Natural killer cell (primary cell): ENCODE results near the gene RAD51B. TPM values are rescaled to one million over a fixed set of nuclear protein-coding genes. Genes with fewer than 3 reads are reported as not detected.

Experiments used
- ATAC-seq, 3 donors: fragments of 150-1000 bp in 2 of 3; fragments of 200-7000 bp in 1 of 3; cut with Tn5 transposase; 1 replicate in 1 of 3; 2 replicates in 2 of 3; pipeline ENCODE4 v1.10.0; 2021; ENCODE audit warnings: mild to moderate bottlenecking in 2 of 3, moderate library complexity in 2 of 3
- DNase-seq, 2 donors: peaks; one replicate each; pipeline versions ENCODE4 v3.0.0 to v3.0.0-alpha.2; 2013 to 2021; ENCODE audit warnings: mixed read lengths in 1 of 2
- H3K27ac ChIP-seq: one replicate; pipeline ENCODE4 v1.5.1; 2013; ENCODE audit warnings: mild to moderate bottlenecking, low read length
- H3K27me3 ChIP-seq: one replicate; pipeline ENCODE4 v1.6.1; 2013; ENCODE audit warnings: low read length; ENCODE audit not compliant: control insufficient read depth, insufficient read depth
- H3K36me3 ChIP-seq: one replicate; pipeline ENCODE4 v1.6.1; 2013; ENCODE audit warnings: low read length; ENCODE audit not compliant: control insufficient read depth, insufficient read depth
- H3K4me1 ChIP-seq: one replicate; pipeline ENCODE4 v1.6.1; 2013; ENCODE audit warnings: low read length; ENCODE audit not compliant: control insufficient read depth, insufficient read depth
- H3K4me3 ChIP-seq: one replicate; pipeline ENCODE4 v1.5.1; 2013; ENCODE audit warnings: low read length
- H3K9me3 ChIP-seq: one replicate; pipeline ENCODE4 v1.6.1; 2013; ENCODE audit warnings: low read length; ENCODE audit not compliant: control insufficient read depth, insufficient read depth
- H3K27ac Mint-ChIP-seq, 2 donors: one replicate each; pipeline ENCODE4 v1.8.0; 2022; ENCODE audit warnings: mild to moderate bottlenecking in 2 of 2, mixed read lengths in 2 of 2, moderate library complexity in 1 of 2
- H3K27me3 Mint-ChIP-seq, 2 donors: one replicate each; pipeline ENCODE4 v1.8.0; 2022; ENCODE audit warnings: low read depth in 2 of 2, mixed read lengths in 2 of 2
- H3K36me3 Mint-ChIP-seq: one replicate; pipeline ENCODE4 v1.8.0; 2022; ENCODE audit warnings: mixed read lengths
- H3K4me1 Mint-ChIP-seq, 2 donors: one replicate each; pipeline ENCODE4 v1.8.0; 2022; ENCODE audit warnings: mixed read lengths in 2 of 2
- H3K4me3 Mint-ChIP-seq: one replicate; pipeline ENCODE4 v1.8.0; 2022; ENCODE audit warnings: mild to moderate bottlenecking, moderate library complexity, mixed read lengths
- H3K9me3 Mint-ChIP-seq, 2 donors: one replicate each; pipeline ENCODE4 v1.8.0; 2022; ENCODE audit warnings: mixed read lengths in 2 of 2
- CTCF ChIP-seq: fragments of 200-600 bp; IDR thresholded peaks from one replicate; pipeline ENCODE4 v1.8.0; 2022; ENCODE audit warnings: antibody characterized with exemption
- WGBS: methylation state at CpG from one replicate; pipeline ENCODE4 v1.1.7; 2013; ENCODE audit warnings: missing lambda C conversion rate; ENCODE audit not compliant: insufficient coverage; 5-methylcytosine and 5-hydroxymethylcytosine counted together
- intact Hi-C: fragments of 100-400 bp; cut with micrococcal nuclease; formaldehyde crosslinking; loops from one replicate; pipeline ENCODE4 v1.14.2; 2022
- total RNA-seq, 4 donors: library from RNA; stranded (reverse); fragments of 120-200 nt in 1 of 4; gene quantifications; one replicate each; pipeline versions ENCODE4 v1.2.3 to v1.2.4, GENCODE V29; 2013 to 2022

Gene RAD51B
- total RNA-seq, 3 donors from 2014 or later (not counting 1 experiment from before 2014, with no cell fraction given): 28.1 to 37.6 (median 28.6) TPM

GRCh38 chr14:68674538-68675232, 855.1 kb downstream of the RAD51B start:
- TF ChIP-seq CTCF: no peak
- Mint-ChIP-seq H3K4me3 (no peak overlapping the region), H3K27ac (no peak overlapping the region), H3K27me3 (peaks cover 0 to 2% of the 10 kb centered on the region in 2 donors), H3K36me3 (no peaks in the 10 kb centered on the region), H3K9me3 (no peaks in the 10 kb centered on the region), H3K4me1 (peaks cover 0 to 4% of the 10 kb centered on the region in 2 donors)
- intact Hi-C loops: no loop called here
- WGBS: 79% methylated on average over 4 of the region's 5 CpGs
- H3K36me3 ChIP-seq: no peaks in the 10 kb centered on the region
- no peaks in the 10 kb centered on the region for H3K4me1 ChIP-seq
- ATAC-seq (no peak), DNase-seq (no peak)
- no peak overlapping the region for H3K4me3 ChIP-seq
- H3K9me3 ChIP-seq: no peaks in the 10 kb centered on the region
- H3K27ac ChIP-seq: no peak overlapping the region
- no peaks in the 10 kb centered on the region for H3K27me3 ChIP-seq

- Mint-ChIP-seq H3K36me3 (no peaks in the 10 kb centered on the region), H3K27ac (no peak overlapping the region), H3K27me3 (peaks cover 0 to 2% of the 10 kb centered on the region in 2 donors), H3K4me1 (peaks cover 0 to 4% of the 10 kb centered on the region in 2 donors), H3K4me3 (no peak overlapping the region), H3K9me3 (no peaks in the 10 kb centered on the region)
- Histone ChIP-seq H3K4me1 (no peaks in the 10 kb centered on the region), H3K27ac (no peak overlapping the region), H3K27me3 (no peaks in the 10 kb centered on the region), H3K9me3 (no peaks in the 10 kb centered on the region), H3K4me3 (no peak overlapping the region), H3K36me3 (no peaks in the 10 kb centered on the region)
- intact Hi-C loops: no loop called here
- 94% methylated on average over 1 of the region's 1 CpG for WGBS
- TF ChIP-seq CTCF: no peak
- no peak for ATAC-seq
- DNase-seq: no peak
These were observed 855.6 kb downstream of the RAD51B start for GRCh38 chr14:68675233-68675577.

- Mint-ChIP-seq H3K27me3 (no peaks in the 10 kb centered on the region), H3K9me3 (no peaks in the 10 kb centered on the region), H3K4me1 (peaks cover 0 to 4% of the 10 kb centered on the region in 2 donors), H3K4me3 (no peak overlapping the region), H3K27ac (no peak overlapping the region), H3K36me3 (no peaks in the 10 kb centered on the region)
- intact Hi-C loops: no loop called here
- no peak overlapping the region for H3K4me3 ChIP-seq
- no peak for TF ChIP-seq CTCF
- ATAC-seq (no peak), DNase-seq (no peak)
- H3K9me3 ChIP-seq: no peaks in the 10 kb centered on the region
- no peaks in the 10 kb centered on the region for H3K36me3 ChIP-seq
- H3K4me1 ChIP-seq: peaks cover 4% of the 10 kb centered on the region
- WGBS: 91% methylated on average over 11 of the region's 11 CpGs
- no peak overlapping the region for H3K27ac ChIP-seq
- no peaks in the 10 kb centered on the region for H3K27me3 ChIP-seq
These were observed 856.9 kb downstream of the RAD51B start for GRCh38 chr14:68676511-68676943.

- 93% methylated on average over 7 of the region's 7 CpGs for WGBS
These were observed 857.9 kb downstream of the RAD51B start for GRCh38 chr14:68677476-68677875.

More at GRCh38 chr14:68677476-68677875, 857.9 kb downstream of the RAD51B start:
- H3K4me1 ChIP-seq: peaks cover 12% of the 10 kb centered on the region
- TF ChIP-seq CTCF: no peak
- H3K27ac ChIP-seq: no peak overlapping the region
- Mint-ChIP-seq H3K9me3 (no peaks in the 10 kb centered on the region), H3K27me3 (no peaks in the 10 kb centered on the region), H3K4me3 (no peak overlapping the region), H3K27ac (no peak overlapping the region), H3K4me1 (peaks cover 0 to 12% of the 10 kb centered on the region in 2 donors), H3K36me3 (no peaks in the 10 kb centered on the region)
- H3K36me3 ChIP-seq: no peaks in the 10 kb centered on the region
- no peak for DNase-seq
- no peak for ATAC-seq
- H3K9me3 ChIP-seq: no peaks in the 10 kb centered on the region
- intact Hi-C loops: no loop called here
- H3K4me3 ChIP-seq: no peak overlapping the region
- H3K27me3 ChIP-seq: no peaks in the 10 kb centered on the region
